GM12891 (cell line): ENCODE data around the gene PPFIA1.

Experiments
- POLR2AphosphoS5 ChIP-seq: IDR thresholded peaks from 2 replicates; pipeline ENCODE4 v1.6.1; 2011; ENCODE audit warnings: low read depth, low read length, control low read depth
- SPI1 ChIP-seq: IDR thresholded peaks from 2 replicates; pipeline ENCODE4 v1.6.1; 2011; ENCODE audit warnings: low read depth, low read length, control low read depth

GRCh38 chr11:70389201-70389600 is 118.7 kb downstream of the PPFIA1 start:
- TF ChIP-seq SPI1: no peak
- TF ChIP-seq POLR2AphosphoS5: no peak
